Stimulated activated CD4-positive, alpha-beta T cell treated with anti-CD3 and anti-CD28 coated beads, Interleukin-15, amount 100 ng/mL, for 48 hours (primary cell): ENCODE measurements around the gene FUT6.
"Not testable (repeated sequence)": the region's sequence is repeated elsewhere in the genome, so short reads cannot be mapped to it uniquely, and the experiment has no call there.

Experiments
- DNase-seq, 2 donors: peaks; one replicate each; pipeline ENCODE4 v3.0.0-alpha.2; 2020; ENCODE audit warnings: low read depth in 2 of 2

Gene FUT6

DNA sequence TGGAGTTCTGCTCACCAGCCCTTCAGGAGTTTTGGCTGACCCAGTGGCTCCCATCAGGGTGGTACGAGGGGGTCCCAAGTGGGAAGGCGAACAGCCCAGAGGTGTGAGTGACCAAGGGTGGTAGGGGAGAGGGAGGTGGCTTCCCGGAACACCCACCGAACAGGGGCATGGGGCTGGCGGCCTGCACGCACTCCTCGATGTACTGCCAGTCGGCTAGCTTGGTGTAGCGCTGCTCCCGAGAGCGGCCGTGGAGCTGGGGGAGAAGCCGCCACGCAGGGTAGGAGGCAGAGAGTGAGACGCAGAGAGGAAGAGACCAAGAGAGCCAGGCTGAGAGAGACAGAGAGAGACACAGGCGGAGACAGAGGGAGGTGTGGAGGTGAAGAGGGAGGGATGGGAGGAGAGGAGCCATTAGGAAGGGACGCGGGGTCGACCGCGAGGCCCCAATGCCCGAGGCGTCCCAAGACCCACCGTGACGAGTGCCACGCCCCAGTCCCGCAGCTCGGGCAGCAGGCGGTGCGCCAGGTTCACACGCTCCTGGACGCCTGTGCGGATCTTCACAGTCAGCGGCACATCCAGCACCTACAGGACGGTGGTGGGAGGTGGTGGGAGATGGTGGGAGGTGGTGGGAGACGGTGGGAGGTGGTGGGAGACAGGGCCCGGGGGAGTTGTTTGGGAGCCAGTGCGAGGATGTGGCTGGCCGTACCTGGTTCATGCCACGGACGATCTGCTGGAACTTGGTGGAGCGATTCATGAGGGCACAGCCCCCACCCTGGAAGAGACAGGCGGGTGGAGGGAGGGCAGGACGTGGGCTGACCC lies 52.7 kb downstream of the FUT6 start:
- DNase-seq: no peak

DNA sequence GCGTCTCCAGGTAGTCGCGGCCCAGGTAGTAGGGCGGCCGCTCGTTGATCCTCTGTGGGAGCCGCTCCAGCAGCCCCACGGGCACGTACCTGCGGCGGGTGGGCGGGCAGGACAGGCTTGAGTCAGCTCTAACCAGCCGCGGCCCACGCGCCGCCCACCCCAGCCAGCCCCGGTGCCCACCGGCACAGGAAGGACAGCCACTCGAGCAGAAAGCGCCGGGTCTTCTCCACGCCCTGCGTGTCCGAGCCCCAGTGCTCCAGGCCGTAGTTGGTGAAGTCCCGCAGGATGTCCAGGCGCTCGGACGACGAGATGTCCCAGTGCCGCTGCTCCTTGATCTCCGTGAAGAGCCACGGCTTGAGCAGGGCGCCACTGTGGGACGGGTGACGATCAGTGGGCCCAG lies 54.1 kb downstream of the FUT6 start:
- DNase-seq: no peak

DNA sequence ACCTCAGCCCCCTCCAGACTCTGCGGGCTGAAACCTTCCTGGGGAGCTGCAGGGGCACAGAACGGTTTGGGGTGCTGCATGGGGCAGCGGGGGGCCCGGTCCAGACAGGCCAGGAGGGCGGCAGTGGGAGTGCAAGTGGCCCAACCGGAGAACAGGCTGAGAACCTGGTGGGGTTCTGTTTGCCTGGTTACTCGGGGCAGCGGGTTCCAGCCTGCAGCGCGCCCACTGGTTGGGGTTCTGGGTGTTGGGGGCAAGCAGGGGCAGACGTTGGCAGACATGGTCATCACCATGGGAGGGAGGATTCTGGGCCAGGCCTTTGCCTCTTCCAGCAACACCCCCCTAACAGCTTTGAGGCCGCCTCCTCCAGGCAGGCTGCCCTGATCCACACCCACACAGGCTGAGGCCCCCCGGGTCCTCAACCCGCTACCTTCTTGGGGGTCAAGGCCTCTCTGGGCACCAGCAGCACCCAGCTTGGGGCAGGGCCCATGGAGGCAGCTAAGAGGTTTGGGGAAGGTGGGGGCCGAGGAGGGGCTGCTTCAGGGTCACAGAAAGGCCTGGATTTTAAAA lies 54.8 kb downstream of the FUT6 start, which contains the start of gene PRR22:
PRR22 (minus strand) TSS at position 166 of the 567 bp plus-strand sequence; CDS start at position 80, 86 bp downstream.
- DNase-seq: no peak

DNA sequence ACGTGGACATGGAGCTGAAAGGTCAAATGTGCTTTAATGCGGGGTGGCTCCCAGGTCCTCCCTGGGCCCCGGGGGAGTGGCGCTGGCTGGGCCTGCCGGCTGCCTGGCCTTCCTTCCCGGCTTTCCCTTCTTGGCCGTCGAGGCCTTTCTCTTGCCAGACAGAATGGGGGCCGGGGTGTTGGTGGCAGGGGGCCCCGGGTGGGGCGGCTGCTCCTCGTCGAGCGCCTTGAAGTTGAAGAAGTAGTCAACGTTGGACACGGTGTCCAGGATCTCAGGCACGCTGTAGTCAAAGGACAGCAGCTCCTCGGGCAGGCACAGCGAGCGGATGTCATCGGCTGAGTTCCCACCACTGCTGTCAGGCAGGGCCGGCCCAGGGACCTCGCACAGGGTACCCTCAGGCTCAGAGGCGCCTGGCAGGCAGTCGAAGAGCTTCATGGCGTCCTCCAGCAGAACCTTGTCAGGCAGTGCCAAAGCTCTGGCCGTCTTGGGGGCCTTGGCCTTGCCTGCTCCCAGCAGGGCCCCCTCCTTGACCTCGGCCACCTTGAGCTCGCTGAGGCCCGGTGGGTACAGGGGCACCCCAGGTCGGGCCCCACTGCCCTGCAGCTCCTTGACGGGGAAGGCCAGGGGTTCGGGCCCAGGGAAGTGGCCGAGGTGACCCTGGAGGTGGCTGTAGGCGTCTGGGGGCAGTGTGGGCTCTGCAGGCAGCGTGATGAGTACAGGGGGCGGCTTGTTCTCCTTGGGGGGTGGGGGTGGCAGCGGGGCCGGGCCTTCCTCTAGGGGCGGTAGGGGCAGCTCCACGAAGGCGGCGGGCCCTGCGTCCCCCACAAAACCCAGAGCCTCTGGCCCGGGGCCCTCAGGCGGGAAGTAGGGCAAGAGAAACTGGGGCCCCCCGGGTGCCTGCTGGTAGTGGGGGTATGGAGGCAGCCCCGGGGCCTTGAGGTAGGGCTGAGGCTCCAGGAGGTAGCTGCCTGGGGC lies 56.3 kb downstream of the FUT6 start:
- no peak for DNase-seq

DNA sequence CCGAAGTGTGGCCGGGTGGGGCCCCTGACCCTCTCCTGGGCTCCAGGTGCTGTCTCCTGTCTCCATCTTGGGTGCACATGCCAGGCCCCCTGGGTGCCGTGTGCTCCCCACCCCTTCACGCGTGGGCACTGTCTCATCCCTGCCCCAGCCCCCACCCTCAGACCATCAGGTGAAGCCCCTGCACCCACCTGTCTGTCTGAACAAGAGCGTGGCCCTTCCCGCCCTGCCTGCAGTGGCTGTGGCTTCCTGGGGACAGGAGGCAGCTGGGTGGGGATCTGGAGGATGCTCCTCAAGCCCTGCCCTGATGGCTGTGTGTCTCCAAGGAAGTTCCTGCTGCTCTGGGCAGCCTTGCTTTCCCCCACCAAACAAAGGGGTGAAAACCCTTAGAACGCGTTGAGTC lies 57.2 kb downstream of the FUT6 start:
- no peak for DNase-seq

DNA sequence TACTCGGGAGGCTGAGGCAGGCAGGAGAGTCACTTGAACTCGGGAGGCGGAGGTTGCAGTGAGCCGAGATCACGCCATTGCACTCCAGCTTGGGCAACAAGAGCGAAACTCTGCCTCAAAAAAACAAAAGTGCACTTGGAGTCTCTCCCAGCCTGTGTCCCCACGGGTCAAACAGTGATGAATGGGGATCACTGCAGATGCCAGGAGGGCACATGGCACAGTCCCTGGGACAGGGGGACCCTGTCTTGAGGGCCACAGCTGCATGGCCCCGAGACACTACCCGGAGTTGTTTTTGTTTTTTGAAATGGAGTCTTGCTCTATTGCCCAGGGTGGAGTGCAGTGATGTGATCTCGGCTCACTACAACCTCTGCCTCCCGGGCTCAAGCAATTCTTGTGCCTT lies 58.6 kb downstream of the FUT6 start:
- not testable (repeated sequence) for DNase-seq
